UCSD-AML1 (cell line): Measurements from ENCODE around the gene ILRUN.
A peak's percentile ranks its signal among the peaks of the same experiment; 100 is the strongest.
"Not testable (repeated sequence)": the region's sequence is repeated elsewhere in the genome, so short reads cannot be mapped to it uniquely, and the experiment has no call there.

ENCODE experiments used
- DNase-seq: peaks from one replicate; lab custom pipeline; 2025; ENCODE audit not compliant: unreplicated experiment; lab: John Stamatoyannopoulos, UW

ILRUN gene

GRCh38 chr6:34697904-34698559 is 1.5 kb upstream of the ILRUN start:
- DNase-seq = no peak

- no peak for DNase-seq
Measured at GRCh38 chr6:34697544-34697836, 923 bp upstream of the ILRUN start.

- peak; percentile 72 for DNase-seq
Measured at GRCh38 chr6:34696189-34696738, 303 bp downstream of the ILRUN start.

- DNase-seq = no peak
Measured at GRCh38 chr6:34695729-34696188, 808 bp downstream of the ILRUN start.

GRCh38 chr6:34692280-34692679 is 4.3 kb downstream of the ILRUN start:
- no peak for DNase-seq

- DNase-seq = no peak
Measured at GRCh38 chr6:34689742-34690141, 6.8 kb downstream of the ILRUN start.

- no peak for DNase-seq
Measured at GRCh38 chr6:34688956-34689355, 7.6 kb downstream of the ILRUN start.

- no peak for DNase-seq
Measured at GRCh38 chr6:34684919-34685318, 11.6 kb downstream of the ILRUN start.

GRCh38 chr6:34684364-34684763 is 12.2 kb downstream of the ILRUN start:
- no peak for DNase-seq

GRCh38 chr6:34680802-34681515 is 15.6 kb downstream of the ILRUN start:
- DNase-seq = no peak

GRCh38 chr6:34680313-34680712 is 16.3 kb downstream of the ILRUN start:
- not testable (repeated sequence) for DNase-seq

GRCh38 chr6:34679552-34680253 is 16.9 kb downstream of the ILRUN start:
- no peak for DNase-seq

- no peak for DNase-seq
Measured at GRCh38 chr6:34676140-34676539, 20.4 kb downstream of the ILRUN start.

- not testable (repeated sequence) for DNase-seq
Measured at GRCh38 chr6:34674930-34675329, 21.6 kb downstream of the ILRUN start.

- no peak for DNase-seq
Measured at GRCh38 chr6:34674268-34674639, 22.3 kb downstream of the ILRUN start.

GRCh38 chr6:34673064-34673463 is 23.5 kb downstream of the ILRUN start:
- DNase-seq = no peak

- DNase-seq = no peak
Measured at GRCh38 chr6:34672657-34673043, 23.9 kb downstream of the ILRUN start.

- peak; percentile 25 for DNase-seq
Measured at GRCh38 chr6:34671801-34672656, 24.5 kb downstream of the ILRUN start.

- DNase-seq = no peak
Measured at GRCh38 chr6:34671367-34671766, 25.2 kb downstream of the ILRUN start.

GRCh38 chr6:34668799-34669198 is 27.8 kb downstream of the ILRUN start:
- not testable (repeated sequence) for DNase-seq
